ENCODE measurements around the gene CEP170B. TPM values are rescaled to one million over a fixed set of nuclear protein-coding genes. Genes with fewer than 3 reads are reported as not detected.
"Not testable (repeated sequence)": the region's sequence is repeated elsewhere in the genome, so short reads cannot be mapped to it uniquely, and the experiment has no call there.

CEP170B gene
- total and polyA plus RNA-seq, 2 donors (not counting 1 experiment from before 2014, with no cell fraction given): 0.16 to 0.59 TPM

DNA sequence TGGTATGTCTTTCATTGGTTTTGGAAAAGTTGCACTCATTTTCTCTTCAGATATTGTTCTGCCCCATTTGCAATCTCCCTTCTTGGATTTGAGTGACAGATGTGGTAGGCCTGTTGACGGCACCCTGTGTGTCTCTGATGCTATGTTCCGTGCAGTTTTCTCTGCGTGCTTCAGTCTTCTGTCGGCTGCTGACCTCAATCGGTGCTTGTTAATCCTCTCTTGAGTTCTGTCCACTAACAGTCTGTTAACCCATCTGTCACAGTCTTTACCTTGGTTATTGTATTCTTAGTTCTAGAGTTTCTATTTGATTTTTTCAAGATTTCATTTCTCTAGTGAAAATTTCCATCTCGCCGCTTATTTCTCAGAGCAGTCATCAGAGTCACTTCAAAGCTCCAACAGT, 38.9 kb downstream of the CEP170B start:
- no peak overlapping the region for H3K9ac ChIP-seq (ENCODE audit: low read length)
- H3K9me3 ChIP-seq (ENCODE audit: control extremely low read depth in 1 of 3, control insufficient read depth in 2 of 3, insufficient read depth in 1 of 3, low read length in 2 of 3): peaks cover 0 to 4% (median 0%) of the 10 kb centered on the region in 3 donors
- CTCF ChIA-PET: no interaction called here
- H3K4me3 ChIP-seq (ENCODE audit: control extremely low read depth in 1 of 5, extremely low read depth in 1 of 5, insufficient read depth in 1 of 5, low read depth in 2 of 5, low read length in 4 of 5): no peak overlapping the region
- no peak overlapping the region for H3K27ac Mint-ChIP-seq
- H3K4me1 ChIP-seq (ENCODE audit: control insufficient read depth in 2 of 2, insufficient read depth in 2 of 2, low read length in 2 of 2): peaks cover 0 to 7% of the 10 kb centered on the region in 2 donors
- ATAC-seq (ENCODE audit: low read depth) (no peak), DNase-seq (no peak)
- H3K27me3 Mint-ChIP-seq: peaks cover 25% of the 10 kb centered on the region
- no peaks in the 10 kb centered on the region for H3K79me2 ChIP-seq (ENCODE audit: control insufficient read depth, insufficient read depth, low read length)
- no peak overlapping the region for H3K27ac ChIP-seq (ENCODE audit: low read length in 2 of 2)
- peaks cover 8% of the 10 kb centered on the region for H3K4me1 Mint-ChIP-seq
- intact Hi-C loops (cut with micrococcal nuclease): no loop called here
- H3K27me3 ChIP-seq (replicated peaks in 1 of 4; ENCODE audit: control extremely low read depth in 1 of 4, control insufficient read depth in 3 of 4, insufficient read depth in 4 of 4, low read length in 3 of 4): peaks cover 0 to 11% (median 0%) of the 10 kb centered on the region in 4 experiments
- WGBS (ENCODE audit: insufficient coverage): no CpG with 5 or more reads among the region's 7 CpGs
- H3K36me3 ChIP-seq (replicated peaks in 1 of 2; ENCODE audit: control extremely low read depth in 1 of 2, control insufficient read depth in 1 of 2, extremely low read depth in 1 of 2, insufficient read depth in 2 of 2, low read length in 1 of 2): no peaks in the 10 kb centered on the region
- H4K20me1 ChIP-seq (ENCODE audit: control insufficient read depth, insufficient read depth, low read length, poor library complexity, severe bottlenecking): no peaks in the 10 kb centered on the region
- TF ChIP-seq, protein P1, sequence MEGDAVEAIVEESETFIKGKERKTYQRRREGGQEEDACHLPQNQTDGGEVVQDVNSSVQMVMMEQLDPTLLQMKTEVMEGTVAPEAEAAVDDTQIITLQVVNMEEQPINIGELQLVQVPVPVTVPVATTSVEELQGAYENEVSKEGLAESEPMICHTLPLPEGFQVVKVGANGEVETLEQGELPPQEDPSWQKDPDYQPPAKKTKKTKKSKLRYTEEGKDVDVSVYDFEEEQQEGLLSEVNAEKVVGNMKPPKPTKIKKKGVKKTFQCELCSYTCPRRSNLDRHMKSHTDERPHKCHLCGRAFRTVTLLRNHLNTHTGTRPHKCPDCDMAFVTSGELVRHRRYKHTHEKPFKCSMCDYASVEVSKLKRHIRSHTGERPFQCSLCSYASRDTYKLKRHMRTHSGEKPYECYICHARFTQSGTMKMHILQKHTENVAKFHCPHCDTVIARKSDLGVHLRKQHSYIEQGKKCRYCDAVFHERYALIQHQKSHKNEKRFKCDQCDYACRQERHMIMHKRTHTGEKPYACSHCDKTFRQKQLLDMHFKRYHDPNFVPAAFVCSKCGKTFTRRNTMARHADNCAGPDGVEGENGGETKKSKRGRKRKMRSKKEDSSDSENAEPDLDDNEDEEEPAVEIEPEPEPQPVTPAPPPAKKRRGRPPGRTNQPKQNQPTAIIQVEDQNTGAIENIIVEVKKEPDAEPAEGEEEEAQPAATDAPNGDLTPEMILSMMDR (IDR thresholded peaks at IDR 0.05): no peak
- no peak for TF ChIP-seq EZH2 (IDR thresholded peaks at IDR 0.05; ENCODE audit: borderline replicate concordance, insufficient read depth, low read depth, low read length, poor library complexity, severe bottlenecking)
- no peak overlapping the region for H3K4me2 ChIP-seq (replicated peaks; ENCODE audit: low read depth, low read length, poor library complexity, severe bottlenecking)
- POLR2A ChIA-PET: no interaction called here
- no peak overlapping the region for H2AFZ ChIP-seq (ENCODE audit: insufficient read depth, low read depth, low read length, poor library complexity, severe bottlenecking)
- H3K4me3 Mint-ChIP-seq: no peak overlapping the region
- H3K9me3 Mint-ChIP-seq (ENCODE audit: insufficient read depth): no peaks in the 10 kb centered on the region

DNA sequence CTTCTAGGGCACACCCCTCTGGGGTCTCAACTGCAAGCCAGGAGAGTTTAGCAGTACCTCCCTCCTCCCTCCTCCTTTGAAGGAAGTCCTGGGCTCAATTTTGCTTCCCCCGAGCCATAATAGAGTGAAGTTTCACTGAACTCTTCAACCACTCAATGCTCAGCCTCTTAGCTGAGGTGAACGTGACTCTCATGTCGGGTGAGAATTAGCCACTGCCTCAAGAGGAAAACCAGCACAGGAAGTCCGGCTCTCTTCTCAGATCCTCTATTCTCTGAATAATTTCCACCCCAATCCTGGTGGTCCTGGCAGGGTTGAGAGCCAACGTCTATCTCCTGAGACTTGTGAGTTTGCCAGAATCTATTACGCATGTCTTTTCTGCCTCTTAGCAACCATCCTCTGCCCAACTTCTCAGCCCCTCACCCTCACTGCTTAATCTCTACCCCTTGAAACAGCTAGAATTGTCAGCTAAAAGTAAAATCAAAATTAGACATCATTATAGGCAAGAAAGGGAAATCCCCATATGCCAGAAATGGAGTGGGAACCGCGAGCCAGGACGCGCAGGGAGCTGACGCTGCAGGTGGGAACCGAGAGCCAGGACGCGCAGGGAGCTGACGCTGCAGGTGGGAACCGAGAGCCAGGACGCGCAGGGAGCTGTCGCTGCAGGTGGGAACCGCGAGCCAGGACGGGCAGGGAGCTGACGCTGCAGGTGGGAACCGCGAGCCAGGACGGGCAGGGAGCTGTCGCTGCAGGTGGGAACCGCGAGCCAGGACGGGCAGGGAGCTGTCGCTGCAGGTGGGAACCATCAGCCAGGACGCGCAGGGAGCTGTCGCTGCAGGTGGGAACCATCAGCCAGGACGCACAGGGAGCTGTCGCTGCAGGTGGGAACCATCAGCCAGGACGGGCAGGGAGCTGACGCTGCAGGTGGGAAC, 39.8 kb downstream of the CEP170B start:
- peaks cover 29% of the 10 kb centered on the region for H3K27me3 Mint-ChIP-seq
- H3K9me3 ChIP-seq (ENCODE audit: control extremely low read depth in 1 of 3, control insufficient read depth in 2 of 3, insufficient read depth in 1 of 3, low read length in 2 of 3); ATAC-seq (ENCODE audit: low read depth); H3K9me3 Mint-ChIP-seq (ENCODE audit: insufficient read depth); POLR2A ChIA-PET; intact Hi-C loops (cut with micrococcal nuclease); H3K27ac ChIP-seq (ENCODE audit: low read length in 2 of 2); H3K27ac Mint-ChIP-seq; H3K36me3 ChIP-seq (replicated peaks in 1 of 2; ENCODE audit: control extremely low read depth in 1 of 2, control insufficient read depth in 1 of 2, extremely low read depth in 1 of 2, insufficient read depth in 2 of 2, low read length in 1 of 2); H3K4me1 ChIP-seq (ENCODE audit: control insufficient read depth in 2 of 2, insufficient read depth in 2 of 2, low read length in 2 of 2); H3K4me3 ChIP-seq (ENCODE audit: control extremely low read depth in 1 of 5, extremely low read depth in 1 of 5, insufficient read depth in 1 of 5, low read depth in 2 of 5, low read length in 4 of 5); H4K20me1 ChIP-seq (ENCODE audit: control insufficient read depth, insufficient read depth, low read length, poor library complexity, severe bottlenecking); H2AFZ ChIP-seq (ENCODE audit: insufficient read depth, low read depth, low read length, poor library complexity, severe bottlenecking); H3K4me2 ChIP-seq (replicated peaks; ENCODE audit: low read depth, low read length, poor library complexity, severe bottlenecking); H3K4me1 Mint-ChIP-seq; H3K79me2 ChIP-seq (ENCODE audit: control insufficient read depth, insufficient read depth, low read length); H3K9ac ChIP-seq (ENCODE audit: low read length); CTCF ChIA-PET; H3K4me3 Mint-ChIP-seq; DNase-seq: not testable (repeated sequence)
- 55% methylated on average over 20 of the region's 38 CpGs for WGBS (ENCODE audit: insufficient coverage)
- H3K27me3 ChIP-seq (replicated peaks in 1 of 4; ENCODE audit: control extremely low read depth in 1 of 4, control insufficient read depth in 3 of 4, insufficient read depth in 4 of 4, low read length in 3 of 4): peaks cover 0 to 11% (median 0%) of the 10 kb centered on the region in 4 experiments

DNA sequence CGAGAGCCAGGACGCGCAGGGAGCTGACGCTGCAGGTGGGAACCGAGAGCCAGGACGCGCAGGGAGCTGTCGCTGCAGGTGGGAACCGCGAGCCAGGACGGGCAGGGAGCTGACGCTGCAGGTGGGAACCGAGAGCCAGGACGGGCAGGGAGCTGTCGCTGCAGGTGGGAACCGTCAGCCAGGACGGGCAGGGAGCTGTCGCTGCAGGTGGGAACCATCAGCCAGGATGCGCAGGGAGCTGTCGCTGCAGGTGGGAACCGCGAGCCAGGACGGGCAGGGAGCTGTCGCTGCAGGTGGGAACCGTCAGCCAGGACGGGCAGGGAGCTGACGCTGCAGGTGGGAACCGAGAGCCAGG, 40.5 kb downstream of the CEP170B start:
- H3K27ac ChIP-seq (ENCODE audit: low read length in 2 of 2); H3K27ac Mint-ChIP-seq; H3K9me3 Mint-ChIP-seq (ENCODE audit: insufficient read depth); H3K4me1 Mint-ChIP-seq; H3K9me3 ChIP-seq (ENCODE audit: control extremely low read depth in 1 of 3, control insufficient read depth in 2 of 3, insufficient read depth in 1 of 3, low read length in 2 of 3); H2AFZ ChIP-seq (ENCODE audit: insufficient read depth, low read depth, low read length, poor library complexity, severe bottlenecking); H3K36me3 ChIP-seq (replicated peaks in 1 of 2; ENCODE audit: control extremely low read depth in 1 of 2, control insufficient read depth in 1 of 2, extremely low read depth in 1 of 2, insufficient read depth in 2 of 2, low read length in 1 of 2); H3K4me3 ChIP-seq (ENCODE audit: control extremely low read depth in 1 of 5, extremely low read depth in 1 of 5, insufficient read depth in 1 of 5, low read depth in 2 of 5, low read length in 4 of 5); ATAC-seq (ENCODE audit: low read depth); H3K4me2 ChIP-seq (replicated peaks; ENCODE audit: low read depth, low read length, poor library complexity, severe bottlenecking); H4K20me1 ChIP-seq (ENCODE audit: control insufficient read depth, insufficient read depth, low read length, poor library complexity, severe bottlenecking); H3K4me1 ChIP-seq (ENCODE audit: control insufficient read depth in 2 of 2, insufficient read depth in 2 of 2, low read length in 2 of 2); H3K9ac ChIP-seq (ENCODE audit: low read length); intact Hi-C loops (cut with micrococcal nuclease); H3K79me2 ChIP-seq (ENCODE audit: control insufficient read depth, insufficient read depth, low read length); POLR2A ChIA-PET; DNase-seq; CTCF ChIA-PET; H3K4me3 Mint-ChIP-seq: not testable (repeated sequence)
- 76% methylated on average over 23 of the region's 28 CpGs for WGBS (ENCODE audit: insufficient coverage)
- H3K27me3 ChIP-seq (replicated peaks in 1 of 4; ENCODE audit: control extremely low read depth in 1 of 4, control insufficient read depth in 3 of 4, insufficient read depth in 4 of 4, low read length in 3 of 4): peaks cover 0 to 11% (median 0%) of the 10 kb centered on the region in 4 experiments
- peaks cover 33% of the 10 kb centered on the region for H3K27me3 Mint-ChIP-seq
